Esophagus muscularis mucosa (tissue), 3 donors: ENCODE measurements around the gene TBC1D8B.

ENCODE experiments used
- CTCF ChIP-seq, 3 experiments: fragments of 200-600 bp in 2 of 3; fragments of 450-650 bp in 1 of 3; sonication (generic) in 2 of 3; IDR thresholded peaks; one replicate each; pipeline ENCODE4 v1.5.1; 2017 to 2019; ENCODE audit warnings: antibody characterized with exemption in 3 of 3, mild to moderate bottlenecking in 2 of 3, moderate library complexity in 1 of 3
- POLR2A ChIP-seq: fragments of 450-650 bp; IDR thresholded peaks from one replicate; pipeline ENCODE4 v1.6.1; 2017; ENCODE audit warnings: antibody characterized with exemption, moderate library complexity, mild to moderate bottlenecking, low read depth

DNA sequence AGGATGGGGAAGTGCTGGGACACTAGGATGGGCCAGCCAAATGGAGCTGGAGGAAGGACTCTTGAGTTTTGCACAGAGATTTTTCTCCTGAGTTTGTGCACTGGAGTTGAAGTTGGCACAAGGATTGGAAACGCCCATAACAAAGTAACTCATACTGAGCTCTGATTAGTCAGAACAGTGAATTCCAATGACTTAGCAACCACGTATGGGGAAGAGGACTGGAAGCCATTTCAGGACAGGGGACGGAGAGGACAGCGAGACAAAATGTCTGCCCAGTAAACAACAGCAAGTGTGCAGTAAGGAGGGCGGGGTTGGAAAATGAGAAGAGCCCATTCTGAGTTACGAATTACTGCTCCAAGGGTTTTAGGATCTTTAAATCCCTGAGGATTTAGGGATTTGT is 94.8 kb downstream of the TBC1D8B start:
- TF ChIP-seq POLR2A = no peak
- no peak for TF ChIP-seq CTCF (IDR thresholded peaks at IDR 0.05)
